Measurements from ENCODE around the gene PCSK6. TPM values are rescaled to one million over a fixed set of nuclear protein-coding genes. Genes with fewer than 3 reads are reported as not detected.

Gene PCSK6
- total RNA-seq, 1 experiment from 2014 or later, result 22.4 TPM

GRCh38 chr15:101525087-101525669 lies 35.7 kb upstream of the PCSK6 start:
- no peak for DNase-seq (ENCODE audit: extremely low read depth, low read depth)

GRCh38 chr15:101523560-101523940 lies 34.0 kb upstream of the PCSK6 start:
- DNase-seq (ENCODE audit: extremely low read depth, low read depth), result no peak

- no peak for DNase-seq (ENCODE audit: extremely low read depth, low read depth)
Observed at GRCh38 chr15:101522621-101523559, 33.4 kb upstream of the PCSK6 start.

- DNase-seq (ENCODE audit: extremely low read depth, low read depth), result no peak
Observed at GRCh38 chr15:101522091-101522490, 32.6 kb upstream of the PCSK6 start.

- DNase-seq (ENCODE audit: extremely low read depth, low read depth), result no peak
Observed at GRCh38 chr15:101521591-101521990, 32.1 kb upstream of the PCSK6 start.

GRCh38 chr15:101521069-101521468 lies 31.6 kb upstream of the PCSK6 start:
- no peak for DNase-seq (ENCODE audit: extremely low read depth, low read depth)

GRCh38 chr15:101520395-101520794 lies 30.9 kb upstream of the PCSK6 start:
- no peak for DNase-seq (ENCODE audit: extremely low read depth, low read depth)

GRCh38 chr15:101517504-101517903 lies 28.0 kb upstream of the PCSK6 start:
- no peak for DNase-seq (ENCODE audit: extremely low read depth, low read depth)

GRCh38 chr15:101514318-101514717 lies 24.8 kb upstream of the PCSK6 start:
- DNase-seq (ENCODE audit: extremely low read depth, low read depth), result no peak

- DNase-seq (ENCODE audit: extremely low read depth, low read depth), result no peak
Observed at GRCh38 chr15:101511717-101512116, 22.2 kb upstream of the PCSK6 start.

GRCh38 chr15:101510212-101511197 lies 21.0 kb upstream of the PCSK6 start:
- DNase-seq (ENCODE audit: extremely low read depth, low read depth), result no peak

- no peak for DNase-seq (ENCODE audit: extremely low read depth, low read depth)
Observed at GRCh38 chr15:101509279-101509678, 19.8 kb upstream of the PCSK6 start.

GRCh38 chr15:101506491-101506890 lies 17.0 kb upstream of the PCSK6 start:
- no peak for DNase-seq (ENCODE audit: extremely low read depth, low read depth)

- no peak for DNase-seq (ENCODE audit: extremely low read depth, low read depth)
Observed at GRCh38 chr15:101505610-101506337, 16.3 kb upstream of the PCSK6 start.

- no peak for DNase-seq (ENCODE audit: extremely low read depth, low read depth)
Observed at GRCh38 chr15:101504866-101505609, 15.5 kb upstream of the PCSK6 start.

GRCh38 chr15:101504373-101504772 lies 14.9 kb upstream of the PCSK6 start:
- DNase-seq (ENCODE audit: extremely low read depth, low read depth), result no peak

- DNase-seq (ENCODE audit: extremely low read depth, low read depth), result no peak
Observed at GRCh38 chr15:101503296-101503599, 13.7 kb upstream of the PCSK6 start.

- DNase-seq (ENCODE audit: extremely low read depth, low read depth), result no peak
Observed at GRCh38 chr15:101502572-101503295, 13.2 kb upstream of the PCSK6 start.

All from NCI-H460 (cell line).